WTC11 (cell line): ENCODE results near the gene SMAD3. TPM values are rescaled to one million over a fixed set of nuclear protein-coding genes. Genes with fewer than 3 reads are reported as not detected.

Source experiments
- ATAC-seq: fragments of 200-7000 bp; cut with Tn5 transposase; 2 replicates; pipeline ENCODE4 v1.10.0; 2021; ENCODE audit warnings: mild to moderate bottlenecking, moderate library complexity
- CTCF ChIA-PET: fragments of 300-600 bp; sonication (Branson Sonifier 250); formaldehyde crosslinking; loops from one replicate; lab custom pipeline; 2021; ENCODE audit warnings: antibody characterized with exemption; lab: Charles Lee
- POLR2A ChIA-PET: fragments of 350-600 bp; sonication (Branson Sonifier 250); formaldehyde crosslinking; loops from one replicate; lab custom pipeline; 2021; ENCODE audit warnings: antibody characterized with exemption; lab: Charles Lee
- DNase-seq: peaks from one replicate; pipeline ENCODE4 v3.0.0; 2021; ENCODE audit warnings: low spot score
- H3K27ac Mint-ChIP-seq: 2 replicates; pipeline ENCODE4 v1.8.0; 2021; ENCODE audit warnings: mixed read lengths
- H3K27me3 Mint-ChIP-seq: 2 replicates; pipeline ENCODE4 v1.8.0; 2021; ENCODE audit warnings: low read depth, mild to moderate bottlenecking, moderate library complexity, mixed read lengths
- H3K36me3 Mint-ChIP-seq: 2 replicates; pipeline ENCODE4 v1.8.0; 2021; ENCODE audit warnings: mixed read lengths
- H3K4me1 Mint-ChIP-seq: 2 replicates; pipeline ENCODE4 v1.8.0; 2022; ENCODE audit warnings: mixed read lengths
- H3K4me3 Mint-ChIP-seq: 2 replicates; pipeline ENCODE4 v1.8.0; 2021; ENCODE audit warnings: mild to moderate bottlenecking, moderate library complexity, mixed read lengths
- H3K9me3 Mint-ChIP-seq: 2 replicates; pipeline ENCODE4 v1.8.0; 2021; ENCODE audit warnings: mixed read lengths
- ATF1 ChIP-seq: sonication (generic); formaldehyde crosslinking; IDR thresholded peaks from 2 replicates; pipeline ENCODE4 v1.8.1; 2023; ENCODE audit warnings: mild to moderate bottlenecking, moderate library complexity, missing genetic modification reagents
- ATF3 ChIP-seq: sonication (generic); formaldehyde crosslinking; conservative IDR thresholded peaks from 2 replicates; pipeline ENCODE4 v1.8.1; 2022; ENCODE audit warnings: mild to moderate bottlenecking, missing genetic modification reagents
- CREM ChIP-seq: sonication (generic); formaldehyde crosslinking; IDR thresholded peaks from 2 replicates; pipeline ENCODE4 v1.8.1; 2022; ENCODE audit warnings: mild to moderate bottlenecking, missing genetic modification reagents, moderate library complexity
- CTCF ChIP-seq: fragments of 200-600 bp; IDR thresholded peaks from 2 replicates; pipeline ENCODE4 v1.8.0; 2022; ENCODE audit warnings: antibody characterized with exemption
- E2F4 ChIP-seq: sonication (generic); formaldehyde crosslinking; IDR thresholded peaks from 2 replicates; pipeline ENCODE4 v1.8.1; 2022; ENCODE audit warnings: low read depth, mild to moderate bottlenecking, moderate library complexity, missing genetic modification reagents, borderline replicate concordance
- EMX1 ChIP-seq: fragments of 250-450 bp; sonication (Bioruptor Pico); IDR thresholded peaks from 2 replicates; pipeline ENCODE4 v1.8.0; 2021; ENCODE audit warnings: mild to moderate bottlenecking
- FOXK1 ChIP-seq: sonication (generic); formaldehyde crosslinking; IDR thresholded peaks from 2 replicates; pipeline ENCODE4 v1.8.0; 2022; ENCODE audit warnings: mild to moderate bottlenecking, moderate library complexity, missing genetic modification reagents
- FOXP4 ChIP-seq: sonication (generic); formaldehyde crosslinking; IDR thresholded peaks from 2 replicates; pipeline ENCODE4 v1.8.0; 2022; ENCODE audit warnings: mild to moderate bottlenecking, missing genetic modification reagents
- GABPB1 ChIP-seq: sonication (generic); formaldehyde crosslinking; IDR thresholded peaks from 2 replicates; pipeline ENCODE4 v1.8.1; 2023; ENCODE audit warnings: mild to moderate bottlenecking, missing genetic modification reagents
- JUN ChIP-seq: sonication (generic); formaldehyde crosslinking; IDR thresholded peaks from 2 replicates; pipeline ENCODE4 v1.8.0; 2023; ENCODE audit warnings: mild to moderate bottlenecking, missing genetic modification reagents
- NR2C2 ChIP-seq: sonication (generic); formaldehyde crosslinking; IDR thresholded peaks from 2 replicates; pipeline ENCODE4 v1.8.0; 2022; ENCODE audit warnings: mild to moderate bottlenecking, missing genetic modification reagents
- PRDM15 ChIP-seq: sonication (generic); formaldehyde crosslinking; IDR thresholded peaks from 2 replicates; pipeline ENCODE4 v1.8.0; 2022; ENCODE audit warnings: missing genetic modification reagents
- PRRX2 ChIP-seq: fragments of 250-450 bp; sonication (Bioruptor Pico); IDR thresholded peaks from 2 replicates; pipeline ENCODE4 v1.8.0; 2021; ENCODE audit warnings: mild to moderate bottlenecking
- RORB ChIP-seq: fragments of 250-450 bp; sonication (Bioruptor Pico); IDR thresholded peaks from 2 replicates; pipeline ENCODE4 v1.9.0; 2021; ENCODE audit warnings: mild to moderate bottlenecking
- SMAD3 ChIP-seq: sonication (generic); formaldehyde crosslinking; IDR thresholded peaks from 2 replicates; pipeline ENCODE4 v1.8.0; 2022; ENCODE audit warnings: missing genetic modification reagents, mild to moderate bottlenecking, borderline replicate concordance
- TEAD1 ChIP-seq: sonication (generic); formaldehyde crosslinking; IDR thresholded peaks from 2 replicates; pipeline ENCODE4 v1.8.0; 2022; ENCODE audit warnings: mild to moderate bottlenecking, missing genetic modification reagents
- USF1 ChIP-seq: sonication (generic); formaldehyde crosslinking; IDR thresholded peaks from 2 replicates; pipeline ENCODE4 v1.8.0; 2022; ENCODE audit warnings: mild to moderate bottlenecking, missing genetic modification reagents
- ZBTB43 ChIP-seq: sonication (generic); formaldehyde crosslinking; IDR thresholded peaks from 2 replicates; pipeline ENCODE4 v1.8.1; 2023; ENCODE audit warnings: mild to moderate bottlenecking, missing genetic modification reagents
- total RNA-seq: library from RNA; stranded (reverse); gene quantifications from 3 replicates; pipeline ENCODE4 v1.2.3, GENCODE V29; 2021

Gene SMAD3
- total RNA-seq, 1 experiment from 2014 or later = 34.6 TPM

GRCh38 chr15:67212684-67213367, 147.4 kb downstream of the SMAD3 start:
- CTCF ChIA-PET = no interaction called here

GRCh38 chr15:67215102-67215501, 149.7 kb downstream of the SMAD3 start:
- Mint-ChIP-seq H3K27me3 (no peaks in the 10 kb centered on the region), H3K4me1 (no peaks in the 10 kb centered on the region), H3K36me3 (peaks cover 4% of the 10 kb centered on the region), H3K27ac (no peak overlapping the region), H3K4me3 (no peak overlapping the region), H3K9me3 (peaks cover 3% of the 10 kb centered on the region; the same call in 1 of the 2 replicates)
- no peak for TF ChIP-seq EMX1
- TF ChIP-seq JUN (CRISPR knock-in tag) = no peak
- TF ChIP-seq CREM = no peak
- TF ChIP-seq GABPB1 = no peak
- TF ChIP-seq ATF3 (CRISPR knock-in tag) = no peak
- TF ChIP-seq PRRX2 (CRISPR knock-in tag) = no peak
- no peak for TF ChIP-seq ATF1 (CRISPR knock-in tag)
- no peak for TF ChIP-seq FOXP4 (CRISPR knock-in tag)
- TF ChIP-seq RORB (CRISPR knock-in tag) = no peak
- no peak for DNase-seq
- ChIA-PET POLR2A (no interaction called here), CTCF (interaction anchor here (0.9 kb wide), 1 partner anchor 269 kb away, joined by 3 read pairs; no protein-coding TSS in a partner anchor)
- no peak for ATAC-seq

More at GRCh38 chr15:67212684-67213367, 147.4 kb downstream of the SMAD3 start:
- Mint-ChIP-seq H3K36me3 (peaks cover 4% of the 10 kb centered on the region), H3K4me1 (no peaks in the 10 kb centered on the region), H3K27me3 (no peaks in the 10 kb centered on the region), H3K27ac (no peak overlapping the region), H3K4me3 (no peak overlapping the region), H3K9me3 (no peaks in the 10 kb centered on the region)
- TF ChIP-seq TEAD1 (CRISPR knock-in tag) (no peak), ZBTB43 (CRISPR knock-in tag) (no peak), PRRX2 (CRISPR knock-in tag) (no peak), SMAD3 (no peak), NR2C2 (CRISPR knock-in tag) (no peak), CTCF (no peak), FOXK1 (CRISPR knock-in tag) (no peak), USF1 (no peak)
- DNase-seq = no peak
- POLR2A ChIA-PET = no interaction called here
- no peak for ATAC-seq

GRCh38 chr15:67216859-67217258, 151.5 kb downstream of the SMAD3 start:
- DNase-seq (no peak), ATAC-seq (no peak)
- H3K27ac Mint-ChIP-seq = no peak overlapping the region
- H3K4me3 Mint-ChIP-seq = no peak overlapping the region
- TF ChIP-seq E2F4 (CRISPR knock-in tag) (no peak), PRDM15 (CRISPR knock-in tag) (no peak)
- TF ChIP-seq, all 79 proteins: peak for 0
- no peaks in the 10 kb centered on the region for H3K27me3 Mint-ChIP-seq
- CTCF ChIA-PET = no interaction called here
- peaks cover 4% of the 10 kb centered on the region for H3K36me3 Mint-ChIP-seq
- POLR2A ChIA-PET = no interaction called here
- no peaks in the 10 kb centered on the region for H3K4me1 Mint-ChIP-seq
- peaks cover 3% of the 10 kb centered on the region; the same call in 1 of the 2 replicates for H3K9me3 Mint-ChIP-seq
